Thyroid gland (tissue), 4 donors: Measurements from ENCODE around the gene MYOM3.

Source experiments
- POLR2A ChIP-seq, 2 donors: fragments of 450-650 bp; IDR thresholded peaks; one replicate each; pipeline ENCODE4 v1.6.1; 2017; ENCODE audit warnings: antibody characterized with exemption in 2 of 2, mild to moderate bottlenecking in 2 of 2, moderate library complexity in 1 of 2
- TF ChIP-seq, protein P1 (sequence below), 6 experiments: fragments of 200-600 bp in 3 of 6; fragments of 450-650 bp in 3 of 6; sonication (generic) in 3 of 6; IDR thresholded peaks; one replicate each; pipeline ENCODE4 v1.5.1; 2016 to 2019; ENCODE audit warnings: antibody characterized with exemption in 6 of 6, mild to moderate bottlenecking in 2 of 6, inconsistent platforms in 1 of 6, moderate library complexity in 1 of 6

DNA sequence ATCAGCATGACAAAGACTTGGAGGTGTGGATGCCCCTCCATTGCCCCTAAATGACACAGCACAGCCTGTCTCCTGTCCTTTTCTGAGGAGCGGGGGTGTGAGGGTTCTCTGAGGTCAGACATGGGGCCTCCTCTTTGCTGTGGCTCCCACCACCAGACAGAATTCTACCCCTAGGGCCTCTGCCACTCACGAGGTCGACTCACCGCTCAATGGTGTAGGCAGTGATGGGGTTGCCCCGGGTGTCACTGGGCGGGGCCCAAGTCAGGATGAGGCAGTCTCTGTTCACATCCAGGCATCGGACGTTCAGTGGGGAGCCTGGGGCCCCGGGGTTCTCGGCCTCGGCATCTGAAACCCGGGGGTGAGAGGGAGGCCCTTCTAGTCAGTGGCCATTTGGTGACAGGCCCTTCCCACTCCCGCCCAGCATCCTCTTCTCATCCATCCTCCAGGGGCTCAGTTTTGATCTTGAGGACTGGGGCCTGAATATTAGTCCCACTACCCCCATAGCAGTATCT is 19.9 kb downstream of the MYOM3 start:
- TF ChIP-seq, protein P1, sequence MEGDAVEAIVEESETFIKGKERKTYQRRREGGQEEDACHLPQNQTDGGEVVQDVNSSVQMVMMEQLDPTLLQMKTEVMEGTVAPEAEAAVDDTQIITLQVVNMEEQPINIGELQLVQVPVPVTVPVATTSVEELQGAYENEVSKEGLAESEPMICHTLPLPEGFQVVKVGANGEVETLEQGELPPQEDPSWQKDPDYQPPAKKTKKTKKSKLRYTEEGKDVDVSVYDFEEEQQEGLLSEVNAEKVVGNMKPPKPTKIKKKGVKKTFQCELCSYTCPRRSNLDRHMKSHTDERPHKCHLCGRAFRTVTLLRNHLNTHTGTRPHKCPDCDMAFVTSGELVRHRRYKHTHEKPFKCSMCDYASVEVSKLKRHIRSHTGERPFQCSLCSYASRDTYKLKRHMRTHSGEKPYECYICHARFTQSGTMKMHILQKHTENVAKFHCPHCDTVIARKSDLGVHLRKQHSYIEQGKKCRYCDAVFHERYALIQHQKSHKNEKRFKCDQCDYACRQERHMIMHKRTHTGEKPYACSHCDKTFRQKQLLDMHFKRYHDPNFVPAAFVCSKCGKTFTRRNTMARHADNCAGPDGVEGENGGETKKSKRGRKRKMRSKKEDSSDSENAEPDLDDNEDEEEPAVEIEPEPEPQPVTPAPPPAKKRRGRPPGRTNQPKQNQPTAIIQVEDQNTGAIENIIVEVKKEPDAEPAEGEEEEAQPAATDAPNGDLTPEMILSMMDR (IDR thresholded peaks at IDR 0.05): no peak
- no peak for TF ChIP-seq POLR2A (IDR thresholded peaks at IDR 0.05)
